Measurements from ENCODE around the gene RITA1.

Gene RITA1

DNA sequence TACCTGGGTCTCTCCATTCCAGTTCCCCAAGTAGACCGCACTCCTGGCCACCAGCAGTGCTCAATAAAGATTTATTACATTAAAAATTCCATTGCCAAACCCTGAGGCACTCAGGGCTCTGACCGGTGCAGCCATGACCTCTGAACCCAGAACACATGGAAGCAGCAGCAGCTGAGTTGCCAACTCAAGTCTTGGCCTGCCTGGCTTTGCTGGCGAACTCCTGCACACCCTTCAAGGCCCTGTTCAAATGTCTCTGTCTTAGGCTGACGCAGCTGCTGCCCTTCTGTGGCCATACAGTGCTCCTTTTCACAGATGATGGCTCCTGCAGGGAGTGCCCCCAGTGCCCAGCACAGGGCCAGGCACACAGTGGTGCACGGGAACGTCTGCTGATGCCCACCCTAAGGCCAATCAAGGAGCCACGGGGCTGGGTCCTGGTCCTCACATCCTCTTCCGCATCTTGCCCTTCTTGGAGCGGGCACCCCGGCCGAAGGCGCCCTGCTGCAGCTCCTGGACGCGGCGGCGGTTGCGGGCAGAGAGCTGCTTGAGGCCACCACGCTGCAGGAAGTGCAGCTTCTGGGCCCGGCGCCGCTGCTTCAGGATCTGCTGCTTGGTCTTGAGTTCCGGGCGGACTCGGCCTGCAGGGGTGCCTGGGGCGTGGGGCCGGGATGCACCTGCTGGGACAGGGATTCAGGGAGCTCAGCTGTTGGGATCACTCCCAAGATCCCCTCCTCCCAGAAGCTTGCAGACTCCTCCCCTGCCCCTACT is 26.9 kb upstream of the RITA1 start:
- no peak overlapping the region for H3K4me3 ChIP-seq (ENCODE audit: low read depth, low read length)
- POLR2A ChIA-PET = no interaction called here
- CTCF ChIA-PET = interaction anchor here (1.2 to 1.3 kb wide), 2 partner anchors 12 to 16 kb away, joined by 3 to 4 read pairs; no protein-coding TSS in a partner anchor
- no peak for DNase-seq (ENCODE audit: low read depth, low spot score)
- TF ChIP-seq CTCF (IDR thresholded peaks at IDR 0.05; ENCODE audit: insufficient read depth, low read length, missing control alignments) = no peak

DNA sequence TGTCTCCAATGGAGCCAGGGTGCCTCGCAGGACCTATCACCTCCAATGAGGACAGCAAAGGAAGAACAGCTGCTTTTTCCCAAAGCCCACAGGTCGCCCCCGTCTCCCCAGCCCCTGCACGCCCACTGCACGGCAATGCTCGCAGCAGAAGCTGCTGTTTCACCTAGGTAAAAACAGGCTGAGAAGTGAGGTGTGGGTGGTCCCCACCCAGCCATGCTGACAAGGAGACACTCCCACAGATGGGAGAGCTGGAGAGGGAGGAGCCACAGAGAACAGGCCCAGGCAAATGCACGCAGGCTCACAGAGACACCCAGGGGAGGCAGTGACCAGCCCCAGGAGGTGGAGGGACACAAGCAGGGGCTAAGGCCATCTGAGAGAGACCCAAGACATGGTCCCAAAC is 25.6 kb upstream of the RITA1 start:
- no peak for TF ChIP-seq CTCF (IDR thresholded peaks at IDR 0.05; ENCODE audit: insufficient read depth, low read length, missing control alignments)
- CTCF ChIA-PET = interaction anchor here (1.3 to 4.3 kb wide), 3 partner anchors 11 to 111 kb away, joined by 4 to 38 read pairs (median 12); no protein-coding TSS in a partner anchor
- POLR2A ChIA-PET = no interaction called here
- no peak for DNase-seq (ENCODE audit: low read depth, low spot score)
- H3K4me3 ChIP-seq (ENCODE audit: low read depth, low read length) = no peak overlapping the region

GRCh38 chr12:113161415-113162016 is 24.0 kb upstream of the RITA1 start:
- CTCF ChIA-PET = interaction anchor here (0.7 to 4.3 kb wide), 5 partner anchors 8 to 131 kb away, joined by 3 to 38 read pairs (median 4); partner anchors contain the start of gene CFAP73
- no peak overlapping the region for H3K4me3 ChIP-seq (ENCODE audit: low read depth, low read length)
- POLR2A ChIA-PET = no interaction called here
- DNase-seq (ENCODE audit: low read depth, low spot score) = no peak
- no peak for TF ChIP-seq CTCF (IDR thresholded peaks at IDR 0.05; ENCODE audit: insufficient read depth, low read length, missing control alignments)

- POLR2A ChIA-PET = interaction anchor here (1.0 kb wide), 1 partner anchor 12 kb away, joined by 4 read pairs; no protein-coding TSS in a partner anchor
- no peak for DNase-seq (ENCODE audit: low read depth, low spot score)
- no peak overlapping the region for H3K4me3 ChIP-seq (ENCODE audit: low read depth, low read length)
- CTCF ChIA-PET = interaction anchor here (0.7 to 4.3 kb wide), 6 partner anchors 9 to 132 kb away, joined by 3 to 38 read pairs (median 4); partner anchors contain the start of gene CFAP73
- no peak for TF ChIP-seq CTCF (IDR thresholded peaks at IDR 0.05; ENCODE audit: insufficient read depth, low read length, missing control alignments)
Observed at GRCh38 chr12:113162102-113163029, 23.2 kb upstream of the RITA1 start.

GRCh38 chr12:113163030-113163360 is 22.5 kb upstream of the RITA1 start:
- no peak for DNase-seq (ENCODE audit: low read depth, low spot score)
- CTCF ChIA-PET = interaction anchor here (1.2 to 4.3 kb wide), 2 partner anchors 10 to 11 kb away, joined by 4 to 38 read pairs; no protein-coding TSS in a partner anchor
- no peak overlapping the region for H3K4me3 ChIP-seq (ENCODE audit: low read depth, low read length)
- POLR2A ChIA-PET = interaction anchor here (1.0 kb wide), 1 partner anchor 11 kb away, joined by 4 read pairs; no protein-coding TSS in a partner anchor
- TF ChIP-seq CTCF (IDR thresholded peaks at IDR 0.05; ENCODE audit: insufficient read depth, low read length, missing control alignments) = no peak

Measured in AG04449 (cell line).